ENCODE measurements around the gene CYBC1. TPM values are rescaled to one million over a fixed set of nuclear protein-coding genes. Genes with fewer than 3 reads are reported as not detected.

Gene CYBC1
- total RNA-seq, 1 donor from 2014 or later = 75.7 TPM

- Mint-ChIP-seq H3K36me3 (ENCODE audit: low read depth, unreplicated experiment) (peaks cover 62% of the 10 kb centered on the region), H3K27ac (ENCODE audit: unreplicated experiment) (peak overlapping the region; percentile 34), H3K4me1 (ENCODE audit: unreplicated experiment) (peaks cover 19% of the 10 kb centered on the region), H3K27me3 (ENCODE audit: unreplicated experiment) (peaks cover 14% of the 10 kb centered on the region), H3K9me3 (ENCODE audit: unreplicated experiment) (no peaks in the 10 kb centered on the region), H3K4me3 (ENCODE audit: unreplicated experiment) (peak overlapping the region; percentile 24)
- no peak for DNase-seq (ENCODE audit: low spot score)
- TF ChIP-seq CTCF (IDR thresholded peaks at IDR 0.05; ENCODE audit: unreplicated experiment) = no peak
Observed at GRCh38 chr17:82465023-82465603, 14.6 kb upstream of the CYBC1 start.

GRCh38 chr17:82464567-82464929 is 14.0 kb upstream of the CYBC1 start:
- Mint-ChIP-seq H3K4me3 (ENCODE audit: unreplicated experiment) (peak overlapping the region; percentile 24), H3K27me3 (ENCODE audit: unreplicated experiment) (peaks cover 14% of the 10 kb centered on the region), H3K9me3 (ENCODE audit: unreplicated experiment) (no peaks in the 10 kb centered on the region), H3K27ac (ENCODE audit: unreplicated experiment) (peak overlapping the region; percentile 61), H3K36me3 (ENCODE audit: low read depth, unreplicated experiment) (peaks cover 63% of the 10 kb centered on the region), H3K4me1 (ENCODE audit: unreplicated experiment) (peaks cover 19% of the 10 kb centered on the region)
- no peak for TF ChIP-seq CTCF (IDR thresholded peaks at IDR 0.05; ENCODE audit: unreplicated experiment)
- DNase-seq (ENCODE audit: low spot score) = no peak

- H3K9me3 Mint-ChIP-seq (ENCODE audit: unreplicated experiment) = no peaks in the 10 kb centered on the region
- no peak for TF ChIP-seq CTCF (IDR thresholded peaks at IDR 0.05; ENCODE audit: unreplicated experiment)
- peaks cover 59% of the 10 kb centered on the region for H3K36me3 Mint-ChIP-seq (ENCODE audit: low read depth, unreplicated experiment)
- peak overlapping the region; percentile 67 for H3K4me3 Mint-ChIP-seq (ENCODE audit: unreplicated experiment)
- peaks cover 14% of the 10 kb centered on the region for H3K27me3 Mint-ChIP-seq (ENCODE audit: unreplicated experiment)
- H3K27ac Mint-ChIP-seq (ENCODE audit: unreplicated experiment) = peak overlapping the region; percentile 61
- no peak for DNase-seq (ENCODE audit: low spot score)
- H3K4me1 Mint-ChIP-seq (ENCODE audit: unreplicated experiment) = peaks cover 23% of the 10 kb centered on the region
Observed at GRCh38 chr17:82463925-82464566, 13.5 kb upstream of the CYBC1 start.

- peaks cover 23% of the 10 kb centered on the region for H3K4me1 Mint-ChIP-seq (ENCODE audit: unreplicated experiment)
Observed at GRCh38 chr17:82463391-82463790, 12.8 kb upstream of the CYBC1 start.

More at GRCh38 chr17:82463391-82463790, 12.8 kb upstream of the CYBC1 start:
- no peak for TF ChIP-seq CTCF (IDR thresholded peaks at IDR 0.05; ENCODE audit: unreplicated experiment)
- peaks cover 14% of the 10 kb centered on the region for H3K27me3 Mint-ChIP-seq (ENCODE audit: unreplicated experiment)
- peak overlapping the region; percentile 57 for H3K27ac Mint-ChIP-seq (ENCODE audit: unreplicated experiment)
- no peak for DNase-seq (ENCODE audit: low spot score)
- peaks cover 52% of the 10 kb centered on the region for H3K36me3 Mint-ChIP-seq (ENCODE audit: low read depth, unreplicated experiment)
- H3K4me3 Mint-ChIP-seq (ENCODE audit: unreplicated experiment) = peak overlapping the region; percentile 67
- no peaks in the 10 kb centered on the region for H3K9me3 Mint-ChIP-seq (ENCODE audit: unreplicated experiment)

Measured in endothelial cell (in vitro differentiated cells).